HG03460 (cell line): ENCODE data around the gene NTMT2.
"Not testable (repeated sequence)": the region's sequence is repeated elsewhere in the genome, so short reads cannot be mapped to it uniquely, and the experiment has no call there.

ENCODE experiments used
- ATAC-seq: cut with Tn5 transposase; IDR thresholded peaks from one replicate; pipeline ENCODE4 v1.9.1; 2021; ENCODE audit not compliant: unreplicated experiment

The NTMT2 gene

GRCh38 chr1:170156594-170156993, 10.8 kb downstream of the NTMT2 start:
- no peak for ATAC-seq

GRCh38 chr1:170157820-170158219, 12.1 kb downstream of the NTMT2 start:
- no peak for ATAC-seq

- ATAC-seq, result no peak
These were observed 16.9 kb downstream of the NTMT2 start for GRCh38 chr1:170162459-170163246.

DNA sequence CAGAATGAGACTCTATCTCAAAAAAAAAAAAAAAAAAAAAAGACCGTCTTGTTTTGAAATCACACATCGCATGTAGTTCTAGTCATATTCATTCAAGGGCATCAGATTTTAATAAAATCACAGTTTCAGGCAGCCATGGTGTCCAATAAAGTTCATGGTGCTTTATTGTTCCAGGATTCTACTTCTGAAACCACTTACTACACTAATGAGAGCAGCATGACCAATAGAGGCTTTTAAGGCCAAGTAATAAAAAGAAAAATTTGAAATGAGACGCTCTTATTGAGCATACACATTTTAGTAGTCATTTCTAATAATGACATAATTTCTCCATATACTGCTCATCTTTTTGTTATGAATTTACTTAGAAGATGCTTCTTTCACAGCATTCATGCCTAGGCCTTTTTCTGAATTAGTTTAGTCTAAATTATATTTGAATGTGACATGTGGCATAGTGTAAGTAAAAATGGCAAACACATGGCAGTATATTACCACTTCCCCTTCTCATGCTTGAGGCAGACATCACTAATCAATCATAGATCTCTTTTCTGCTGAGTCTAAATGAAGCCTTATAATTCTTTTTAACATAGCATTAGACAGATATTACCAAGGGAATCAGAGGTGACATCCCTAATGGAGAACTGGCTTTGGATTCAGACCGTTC, 18.5 kb downstream of the NTMT2 start:
- no peak for ATAC-seq

GRCh38 chr1:170166518-170167180, 20.9 kb downstream of the NTMT2 start:
- no peak for ATAC-seq

DNA sequence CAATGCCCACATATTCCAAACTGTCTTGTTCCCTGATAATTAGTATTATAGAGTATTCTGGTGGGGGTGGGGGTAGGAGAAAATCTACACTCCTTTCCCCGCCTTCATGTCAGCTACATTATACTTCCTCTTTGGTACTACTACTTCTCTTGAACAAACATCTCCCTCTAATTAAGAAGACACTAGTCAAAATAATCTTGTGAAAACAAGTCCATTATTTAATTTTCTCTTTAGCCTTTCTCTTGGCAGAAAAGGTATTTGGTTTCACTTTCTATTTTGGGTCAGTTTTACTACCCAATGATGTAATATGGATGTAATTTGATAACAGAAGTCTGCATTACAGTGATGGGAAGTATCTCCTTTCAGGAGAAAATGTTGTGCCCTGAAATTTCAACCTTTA, 22.5 kb downstream of the NTMT2 start:
- ATAC-seq, result no peak

DNA sequence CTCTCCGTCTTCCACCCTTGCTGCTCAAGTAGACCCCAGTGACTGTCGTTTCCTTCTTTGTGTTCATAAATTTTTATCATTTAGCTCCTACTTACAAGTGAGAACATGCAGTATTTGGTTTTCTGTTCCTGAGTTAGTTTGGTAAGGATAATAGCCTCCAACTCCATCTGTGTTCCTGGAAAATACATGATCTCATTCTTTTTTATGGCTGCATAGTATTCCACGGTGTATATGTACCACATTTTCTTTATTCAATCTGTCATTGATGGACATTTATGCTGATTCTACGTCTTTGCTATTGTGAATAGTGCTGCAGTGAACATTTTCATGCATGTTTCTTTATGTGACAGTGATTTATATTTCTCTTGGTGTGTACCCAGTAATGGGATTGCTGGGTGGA, 24.8 kb downstream of the NTMT2 start:
- ATAC-seq, result not testable (repeated sequence)

- no peak for ATAC-seq
These were observed 28.6 kb downstream of the NTMT2 start for GRCh38 chr1:170174395-170174794.

DNA sequence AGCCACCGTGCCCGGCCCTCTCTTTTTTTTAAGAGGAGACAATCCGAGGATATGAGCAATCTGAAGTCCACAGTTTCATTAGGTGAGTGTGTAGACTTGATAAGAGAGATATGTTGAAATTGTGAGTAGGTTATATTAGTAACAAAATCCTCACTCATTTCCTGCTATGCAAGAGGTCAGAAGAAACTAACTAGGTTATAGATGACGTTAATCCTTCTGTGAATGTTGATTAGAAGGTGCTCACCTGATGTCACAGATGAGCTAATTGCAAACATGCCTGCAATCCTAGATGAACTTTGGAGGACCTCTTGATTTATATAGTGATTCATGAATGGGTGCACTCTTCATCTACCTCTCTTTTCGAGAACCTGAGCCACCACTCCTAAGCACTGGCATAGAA, 29.3 kb downstream of the NTMT2 start:
- no peak for ATAC-seq

GRCh38 chr1:170175484-170175883, 29.7 kb downstream of the NTMT2 start:
- ATAC-seq, result no peak

DNA sequence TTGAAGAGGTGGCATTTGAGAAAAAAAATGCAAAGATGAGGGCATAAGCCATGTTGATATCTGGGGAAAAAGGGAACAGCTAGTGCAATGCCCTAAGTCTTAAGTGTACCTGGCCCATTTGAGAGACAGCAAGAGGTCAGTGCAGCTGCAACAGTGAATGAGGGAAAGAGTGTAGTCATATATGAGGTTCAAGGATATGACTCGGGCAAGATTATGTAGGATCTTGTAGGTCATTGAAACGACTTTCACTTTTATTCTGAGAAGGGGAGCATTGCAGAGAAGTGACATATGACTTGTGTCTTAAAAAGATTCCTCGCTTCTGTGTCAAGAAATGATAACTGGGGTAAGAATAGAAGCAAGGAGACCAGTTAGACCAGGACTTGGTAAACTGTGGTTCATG, 31.0 kb downstream of the NTMT2 start:
- ATAC-seq, result no peak

- ATAC-seq, result no peak
These were observed 36.7 kb downstream of the NTMT2 start for GRCh38 chr1:170182442-170182841.

- no peak for ATAC-seq
These were observed 46.8 kb downstream of the NTMT2 start for GRCh38 chr1:170192546-170192945.

DNA sequence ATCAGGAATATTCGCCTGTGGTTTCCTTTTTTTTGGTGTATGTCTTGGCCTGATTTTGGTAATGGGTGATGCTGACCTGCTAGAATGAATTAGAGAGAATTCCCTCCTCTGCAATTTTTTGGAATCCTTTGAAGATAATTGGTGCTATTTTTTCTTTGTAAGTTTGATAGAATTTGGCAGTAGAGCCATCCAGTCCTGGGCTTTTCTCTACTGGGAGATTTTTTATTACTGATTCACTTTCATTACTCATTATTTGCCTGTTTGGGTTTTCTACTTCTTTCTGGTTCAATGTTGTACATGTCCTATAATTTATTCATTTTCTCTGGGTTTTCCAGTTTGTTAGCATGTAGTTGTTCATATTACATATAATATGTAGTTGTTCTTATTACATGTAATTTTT, 48.7 kb downstream of the NTMT2 start:
- ATAC-seq, result no peak

- ATAC-seq, result no peak
These were observed 50.9 kb downstream of the NTMT2 start for GRCh38 chr1:170196490-170197236.

- ATAC-seq, result no peak
These were observed 52.3 kb downstream of the NTMT2 start for GRCh38 chr1:170198090-170198489.

- ATAC-seq, result no peak
These were observed 52.8 kb downstream of the NTMT2 start for GRCh38 chr1:170198584-170198983.

DNA sequence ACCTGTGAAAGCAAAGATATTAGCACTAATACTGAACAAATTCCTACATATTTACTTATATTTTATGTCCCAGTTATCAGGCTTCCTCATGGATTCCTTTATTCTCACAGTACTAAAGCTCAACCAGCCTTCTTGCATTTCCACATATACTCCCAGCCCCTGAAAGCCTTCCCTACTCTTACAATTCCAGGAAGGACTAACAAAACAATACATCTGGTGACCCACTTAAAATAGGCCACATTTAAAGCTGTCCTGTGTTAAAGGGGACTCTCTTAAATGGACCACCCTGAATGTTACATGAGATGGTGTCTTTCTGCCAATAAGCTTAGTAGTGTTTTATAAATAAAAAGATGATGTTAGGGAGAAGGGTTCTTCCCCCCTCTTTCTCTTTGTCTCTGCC, 54.4 kb downstream of the NTMT2 start:
- ATAC-seq, result no peak

- no peak for ATAC-seq
These were observed 55.0 kb downstream of the NTMT2 start for GRCh38 chr1:170200621-170201397.

DNA sequence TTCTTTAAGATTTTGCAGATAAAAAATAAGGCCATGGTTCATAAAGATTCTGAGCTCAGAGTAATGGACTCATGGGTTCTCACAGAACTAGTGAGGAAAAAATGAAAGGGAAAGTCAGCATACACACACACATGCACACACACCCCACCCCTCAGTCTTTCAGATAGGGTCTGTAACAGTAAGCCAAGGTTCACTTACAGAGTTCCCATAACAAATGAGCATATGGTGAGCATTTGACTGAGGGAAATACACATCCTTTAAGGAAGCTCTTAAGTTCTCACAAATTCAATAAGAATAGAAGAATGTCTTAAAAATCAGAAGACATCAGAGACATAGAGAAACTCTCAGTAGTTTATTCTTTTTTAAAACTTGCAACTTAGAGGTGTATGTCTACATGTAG, 57.9 kb downstream of the NTMT2 start:
- no peak for ATAC-seq

DNA sequence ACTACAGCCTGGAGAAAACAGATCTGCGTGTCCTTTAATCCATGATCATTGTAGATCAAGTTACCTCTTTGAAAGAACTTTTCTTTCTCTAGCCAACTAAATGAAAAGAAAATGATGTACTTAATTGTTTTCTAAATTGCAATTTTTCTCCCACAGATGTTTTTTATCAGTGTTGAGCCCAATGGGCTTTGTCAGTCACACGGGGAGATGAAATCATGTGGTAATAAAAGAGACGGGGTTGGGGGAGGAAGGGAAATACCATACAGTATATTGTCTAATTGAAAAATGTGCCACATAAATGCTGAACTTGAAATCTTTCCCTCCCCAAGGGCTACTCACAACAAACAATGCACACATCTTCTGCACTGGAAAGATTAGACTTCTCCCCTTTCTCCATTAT, 58.4 kb downstream of the NTMT2 start:
- ATAC-seq, result no peak
